Dedifferentiated amniotic fluid mesenchymal stem cell (primary cell): Measurements from ENCODE around the gene CTBP2.
"Not testable (repeated sequence)": the region's sequence is repeated elsewhere in the genome, so short reads cannot be mapped to it uniquely, and the experiment has no call there.

Experiments used
- DNase-seq: peaks from one replicate; pipeline ENCODE4 v3.0.0-alpha.2; 2016; ENCODE audit errors: extremely low spot score

Gene CTBP2

DNA sequence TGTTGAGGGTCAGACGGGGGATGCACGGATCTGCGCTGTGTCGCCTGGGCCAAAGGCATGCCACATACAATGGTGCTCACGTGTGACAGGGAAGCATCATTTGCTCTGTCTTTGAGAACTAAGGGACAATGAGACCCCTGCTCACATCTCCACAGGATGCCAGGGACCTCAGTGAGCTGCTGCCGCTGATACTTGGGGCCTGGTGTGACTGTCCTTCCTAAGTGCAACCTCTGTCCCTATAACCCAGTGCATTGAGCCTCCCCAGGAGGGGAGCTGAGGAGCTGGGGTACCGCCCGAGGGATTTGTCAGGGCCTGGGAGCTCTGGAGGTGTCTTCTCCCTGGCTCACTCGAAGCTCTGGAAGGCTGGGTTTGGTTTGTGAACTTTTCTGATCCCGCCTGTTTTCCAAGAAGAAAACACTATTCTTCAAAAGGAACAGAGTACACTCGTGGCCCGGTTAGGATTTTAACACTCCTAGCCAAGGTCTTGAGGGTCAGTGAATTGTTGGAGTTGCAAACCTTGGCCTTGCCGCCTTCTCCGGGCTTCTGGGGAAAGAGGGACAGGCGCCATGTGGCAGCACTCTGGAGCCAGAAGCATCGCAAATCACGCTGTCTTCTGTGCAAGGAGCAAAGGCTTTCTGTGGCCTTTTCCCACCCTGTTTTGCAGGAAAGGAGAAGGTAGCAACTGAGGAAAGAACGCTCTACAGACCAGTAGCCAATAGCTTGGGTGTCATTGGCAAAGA is 26.2 kb upstream of the CTBP2 start:
- no peak for DNase-seq

DNA sequence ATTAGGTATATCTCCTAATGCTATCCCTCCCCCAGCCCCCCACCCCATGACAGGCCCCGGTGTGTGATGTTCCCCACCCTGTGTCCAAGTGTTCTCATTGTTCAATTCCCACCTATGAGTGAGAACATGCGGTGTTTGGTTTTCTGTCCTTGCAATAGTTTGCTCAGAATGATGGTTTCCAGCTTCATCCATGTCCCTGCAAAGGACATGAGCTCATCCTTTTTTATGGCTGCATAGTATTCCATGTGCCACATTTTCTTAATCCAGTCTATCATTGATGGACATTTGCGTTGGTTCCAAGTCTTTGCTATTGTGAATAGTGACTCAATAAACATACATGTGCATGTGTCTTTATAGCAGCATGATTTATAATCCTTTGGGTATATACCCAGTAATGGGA is 18.7 kb upstream of the CTBP2 start:
- not testable (repeated sequence) for DNase-seq

DNA sequence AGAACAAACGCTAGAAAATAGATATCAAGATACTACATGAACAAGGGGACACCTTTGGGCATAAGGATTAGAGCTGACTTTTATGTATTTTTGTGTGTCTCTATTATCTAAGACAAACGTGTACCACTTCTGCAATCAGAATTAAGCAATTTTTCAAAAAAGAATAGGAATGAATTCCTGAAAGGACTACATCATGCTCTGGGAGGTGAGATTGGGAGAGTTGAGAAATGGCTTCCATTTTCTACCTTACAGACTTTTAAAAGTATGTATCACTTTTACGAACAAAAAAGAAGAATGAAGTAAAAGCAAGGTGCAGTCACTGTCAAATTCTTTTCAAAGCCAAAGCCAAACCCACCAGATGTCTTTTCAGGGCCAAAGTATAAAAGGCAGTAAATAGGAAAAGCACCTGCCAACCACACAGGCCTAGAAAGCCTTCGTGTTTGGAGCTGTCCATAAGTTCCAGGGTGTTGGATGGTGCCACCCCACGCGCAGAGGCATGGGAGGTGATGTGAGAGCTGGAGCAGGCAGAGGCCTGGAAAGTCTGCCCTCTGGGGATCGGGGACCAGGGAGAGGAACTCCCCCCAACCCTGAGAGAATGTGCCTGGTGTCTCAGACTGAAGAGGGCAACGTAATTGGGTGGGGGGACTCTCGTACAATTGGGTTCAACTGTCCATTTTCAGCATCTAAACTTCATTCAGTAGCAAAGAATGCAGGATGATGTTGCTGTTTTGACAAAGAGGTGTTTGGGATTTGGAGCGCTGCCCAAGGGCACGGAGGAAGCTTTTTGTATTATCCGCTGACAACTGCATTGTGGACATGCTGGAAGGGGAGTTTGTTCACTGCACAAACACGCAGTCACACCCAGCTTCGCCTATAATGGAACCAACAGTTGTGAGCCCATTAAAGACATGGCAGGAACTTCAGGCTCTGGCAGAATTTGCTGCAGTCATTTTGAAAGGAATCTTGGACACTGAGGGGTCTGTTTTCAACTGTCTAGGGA is 17.6 kb upstream of the CTBP2 start:
- DNase-seq: peak; percentile 9

DNA sequence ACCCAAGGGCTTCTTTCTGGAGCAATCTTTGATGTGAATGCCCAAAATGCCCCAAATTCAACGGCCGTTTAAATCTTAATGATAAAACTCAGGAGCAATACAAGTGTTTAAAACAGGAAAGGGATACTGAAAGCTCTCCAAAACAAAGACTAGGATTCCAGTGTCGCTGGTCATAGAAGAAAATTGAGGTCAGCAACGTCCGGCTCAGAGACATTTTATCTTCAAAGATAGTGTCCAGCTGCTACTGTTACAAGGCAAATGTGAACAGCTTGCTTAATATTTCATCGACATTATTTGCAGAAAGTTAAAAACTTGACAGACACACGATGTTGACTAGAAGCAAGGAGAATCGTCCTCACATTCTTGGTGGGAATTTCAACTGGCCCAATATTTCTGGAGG is 15.4 kb upstream of the CTBP2 start:
- DNase-seq: peak; percentile 8

DNA sequence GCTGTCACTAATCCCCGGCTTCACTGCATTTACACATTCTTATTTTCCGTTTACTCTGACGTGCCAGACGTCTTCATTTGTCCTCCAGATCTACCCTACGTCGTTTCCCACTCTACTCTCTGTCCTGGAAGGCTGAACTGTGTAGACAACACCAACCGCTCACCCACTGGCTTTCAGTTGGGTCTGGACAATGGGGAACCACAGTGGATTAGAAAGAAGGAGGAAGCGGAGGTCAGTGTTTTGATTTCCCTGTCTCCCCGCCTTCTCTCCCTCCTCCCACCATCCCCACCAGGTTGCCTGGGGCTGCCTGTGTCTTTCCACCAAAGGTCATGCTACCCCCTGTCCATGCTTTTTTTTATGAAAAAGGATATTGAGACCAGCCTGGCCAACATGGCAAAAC is 14.0 kb upstream of the CTBP2 start:
- DNase-seq: peak; percentile 9

DNA sequence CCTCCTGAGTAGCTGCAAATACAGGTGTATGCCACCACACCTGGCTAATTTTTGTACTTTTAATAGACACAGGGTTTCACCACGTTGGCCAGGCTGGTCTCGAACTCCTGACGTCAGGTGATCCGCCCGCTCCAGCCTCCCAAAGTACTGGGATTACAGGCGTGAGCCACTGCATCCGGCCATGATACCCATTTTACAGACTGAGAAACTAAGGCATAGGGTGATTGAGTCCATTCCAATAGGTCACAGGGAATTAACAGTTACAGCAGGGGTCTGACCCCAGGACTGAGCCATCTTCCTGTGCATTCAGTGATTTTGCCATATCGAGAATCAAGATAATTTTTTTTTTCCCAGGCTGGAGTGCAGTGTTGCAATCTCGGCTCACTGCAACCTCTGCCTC is 12.3 kb upstream of the CTBP2 start:
- DNase-seq: peak; percentile 9

DNA sequence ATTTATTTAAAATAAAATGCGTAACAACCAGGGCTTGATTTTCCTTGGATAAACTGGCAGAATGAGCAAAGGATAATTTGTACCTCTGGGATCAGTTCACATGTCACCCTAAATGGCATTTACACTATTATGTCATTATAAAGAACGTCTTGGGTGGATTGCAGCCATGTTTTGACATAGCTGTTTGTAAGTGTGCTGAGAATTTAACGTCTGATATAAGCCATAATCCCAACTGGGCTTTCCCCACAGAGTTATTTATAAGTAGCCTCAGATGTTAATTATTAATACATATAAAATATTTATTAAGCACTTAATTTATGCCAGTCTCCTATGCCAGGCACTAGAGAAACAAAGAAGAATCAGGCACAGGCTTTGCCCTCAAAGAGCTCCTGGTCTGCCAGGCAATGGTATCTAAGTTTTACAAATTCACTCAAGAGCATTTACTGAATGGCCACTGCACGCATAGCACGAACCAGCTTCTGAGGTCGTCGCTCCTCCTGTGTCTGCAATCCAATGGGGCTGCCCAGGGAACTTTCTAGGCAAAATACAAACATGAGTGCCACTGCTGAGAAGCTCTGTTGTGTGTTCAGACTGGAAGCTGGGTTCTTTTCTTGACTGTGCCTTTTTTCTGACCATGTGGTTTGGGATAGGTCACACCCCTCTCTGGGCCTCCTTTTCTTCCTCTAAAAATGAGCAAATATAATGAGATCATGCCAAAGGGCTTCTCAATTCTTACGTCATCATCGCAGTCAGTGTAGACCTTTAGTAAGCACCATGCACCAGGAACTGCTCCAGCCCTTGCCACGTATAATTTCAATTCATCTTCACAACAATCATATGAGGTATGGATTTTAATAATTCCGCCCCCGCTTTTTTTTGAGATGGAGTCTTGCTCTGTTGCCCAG is 11.3 kb upstream of the CTBP2 start:
- DNase-seq: peak; percentile 12

DNA sequence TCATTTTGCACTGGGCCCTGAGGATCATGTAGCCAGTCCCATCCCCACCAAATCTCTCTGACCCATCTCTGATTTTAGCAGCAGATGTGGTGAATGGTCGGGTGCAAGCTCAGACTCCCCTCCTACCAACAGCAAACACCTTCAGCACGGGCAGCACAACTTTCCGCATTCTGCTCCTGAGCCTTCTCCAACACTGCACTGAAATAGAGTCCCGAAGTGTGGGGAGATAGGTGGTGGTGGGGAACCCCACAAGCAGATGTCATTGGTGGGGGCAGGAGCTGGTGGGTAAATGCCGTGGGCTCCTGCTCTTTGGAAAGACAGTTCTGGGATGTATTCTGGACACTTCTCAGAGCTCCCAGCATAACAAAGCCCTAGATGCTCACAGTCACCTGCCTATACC is 9.6 kb upstream of the CTBP2 start:
- DNase-seq: peak; percentile 11

DNA sequence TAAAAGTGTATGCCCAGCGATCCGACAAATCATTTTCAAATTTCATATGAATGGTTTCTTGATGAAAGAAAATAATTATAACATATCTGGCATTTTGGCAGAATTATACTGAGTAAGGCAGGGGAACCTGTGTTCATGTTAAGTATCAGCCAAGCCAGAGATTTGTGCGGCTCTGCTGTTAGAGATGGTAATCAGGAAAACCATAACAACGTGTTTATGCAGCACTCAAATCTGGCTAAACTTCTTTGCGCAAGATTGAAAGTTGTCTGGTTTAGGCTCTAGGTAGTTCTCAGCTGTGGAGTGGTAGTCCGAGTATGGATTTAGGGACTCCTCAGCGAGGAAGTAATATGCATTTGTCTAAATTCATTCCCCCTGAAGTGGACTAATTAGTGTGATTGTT is 8.9 kb upstream of the CTBP2 start:
- DNase-seq: no peak

DNA sequence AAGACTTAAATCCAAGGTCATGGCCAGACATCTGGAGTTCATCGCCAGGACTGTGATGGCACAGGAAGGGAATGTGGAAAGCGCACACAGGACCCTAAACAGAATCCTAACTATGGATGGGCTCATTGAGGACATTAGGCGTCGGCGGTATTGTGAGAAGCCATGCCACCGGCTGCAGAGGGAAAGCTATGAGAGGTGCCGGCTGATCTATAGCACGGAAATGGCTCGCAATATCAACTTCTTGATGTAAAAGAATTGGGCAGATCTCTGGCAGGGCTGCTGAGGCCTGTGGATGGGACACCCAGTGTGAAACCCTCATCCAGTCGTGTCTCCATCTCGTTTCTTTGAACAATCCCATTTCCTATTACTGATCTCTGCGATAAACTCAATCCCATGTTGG is 6.3 kb upstream of the CTBP2 start:
- DNase-seq: peak; percentile 12

DNA sequence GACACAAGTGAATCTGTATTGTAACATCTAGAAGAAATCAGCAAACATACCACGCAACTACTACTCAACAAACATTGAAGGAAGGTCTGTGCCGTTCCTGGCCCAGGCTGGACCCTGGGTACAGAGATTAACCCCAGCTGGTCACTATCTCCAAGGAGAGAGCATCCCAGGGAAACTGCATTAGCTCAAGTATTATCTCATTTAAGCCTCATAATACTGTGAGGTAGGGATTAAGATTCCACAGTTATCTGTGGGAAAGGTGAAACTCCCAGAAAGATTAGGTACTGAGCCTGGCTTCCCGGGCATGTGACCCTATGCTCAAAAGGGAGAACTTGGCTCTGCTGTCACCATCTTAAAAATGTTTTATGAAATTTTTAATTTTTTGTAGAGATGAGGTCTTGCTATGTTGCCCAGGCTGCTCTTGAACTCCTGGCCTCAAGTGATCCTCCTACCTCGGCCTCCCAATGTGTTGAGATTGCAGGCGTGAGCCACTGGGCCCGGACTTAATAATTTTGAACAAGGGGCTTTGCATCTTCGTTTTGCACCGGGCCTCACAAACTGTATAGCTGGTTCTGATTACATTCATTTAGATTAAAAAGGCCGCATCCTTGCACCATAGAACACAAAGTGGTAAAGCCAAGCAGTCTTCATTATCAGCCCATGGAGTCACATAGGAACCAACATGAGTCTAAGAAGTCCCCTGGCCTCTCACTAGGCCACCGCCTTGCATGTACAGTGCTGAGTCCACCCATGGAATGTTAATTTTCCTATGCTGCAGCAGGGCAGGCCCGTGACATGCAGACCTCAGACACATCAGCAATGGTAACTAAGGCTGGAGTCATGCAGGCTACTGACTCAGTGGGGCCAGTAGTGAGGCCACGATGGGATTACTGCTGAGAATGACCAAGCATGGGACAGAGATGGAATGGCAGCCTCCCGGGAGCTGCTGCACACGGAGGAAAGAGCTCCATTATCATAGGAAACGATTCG is 5.5 kb upstream of the CTBP2 start:
- peak; percentile 9 for DNase-seq

DNA sequence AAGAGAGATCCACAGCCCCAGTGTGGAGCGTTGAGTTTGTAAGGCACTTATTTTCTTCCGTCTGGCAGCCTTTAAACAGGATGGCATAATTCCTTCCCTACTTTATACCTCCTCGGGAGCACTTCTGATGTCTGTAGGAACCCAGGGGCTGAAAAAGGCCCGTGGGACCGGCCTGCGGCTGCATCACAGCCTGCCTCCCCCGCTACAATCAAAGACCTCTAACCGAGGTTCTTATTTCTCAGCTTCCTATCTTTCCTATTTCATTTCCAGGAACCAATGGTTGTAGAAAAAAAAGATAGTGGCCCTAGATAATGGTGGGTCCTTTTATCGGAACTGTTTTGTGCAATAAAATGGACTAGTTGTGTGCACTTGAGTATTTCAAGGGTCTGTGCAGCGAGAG is 4.1 kb upstream of the CTBP2 start:
- DNase-seq: peak; percentile 11

DNA sequence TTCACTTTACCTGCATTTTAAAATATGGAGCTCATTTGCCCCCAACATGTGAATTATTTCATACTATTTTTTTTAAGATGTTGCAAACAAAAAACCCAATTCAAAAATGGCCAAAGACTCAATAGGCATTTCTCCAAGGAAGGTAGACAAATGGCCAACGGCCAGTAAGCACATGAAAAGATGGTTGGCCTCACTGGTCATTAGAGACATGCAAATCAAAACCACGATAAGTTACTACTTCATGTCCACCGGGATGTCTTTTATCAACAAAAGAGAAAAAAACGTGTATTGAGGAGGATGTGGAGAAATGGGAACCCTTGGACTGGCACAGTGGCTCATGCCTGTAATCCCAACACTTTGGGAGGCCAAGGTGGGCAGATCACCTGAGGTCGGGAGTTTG is 3.4 kb upstream of the CTBP2 start:
- DNase-seq: no peak

DNA sequence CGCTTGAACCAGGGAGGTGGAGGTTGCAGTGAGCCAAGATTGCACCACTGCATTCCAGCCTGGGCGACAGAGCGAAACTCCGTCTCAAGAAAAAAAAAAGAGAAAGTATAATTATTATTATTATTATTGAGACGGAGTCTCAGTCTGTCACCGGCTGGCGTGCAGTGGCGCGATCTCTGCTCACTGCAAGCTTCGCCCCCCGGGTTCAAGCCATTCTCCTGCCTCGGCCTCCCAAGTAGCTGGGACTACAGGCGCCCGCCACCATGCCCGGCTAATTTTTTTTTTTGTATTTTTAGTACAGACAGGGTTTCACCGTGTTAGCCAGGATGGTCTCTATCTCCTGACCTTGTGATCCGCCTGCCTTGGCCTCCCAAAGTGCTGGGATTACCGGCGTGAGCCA is 2.9 kb upstream of the CTBP2 start:
- DNase-seq: not testable (repeated sequence)

DNA sequence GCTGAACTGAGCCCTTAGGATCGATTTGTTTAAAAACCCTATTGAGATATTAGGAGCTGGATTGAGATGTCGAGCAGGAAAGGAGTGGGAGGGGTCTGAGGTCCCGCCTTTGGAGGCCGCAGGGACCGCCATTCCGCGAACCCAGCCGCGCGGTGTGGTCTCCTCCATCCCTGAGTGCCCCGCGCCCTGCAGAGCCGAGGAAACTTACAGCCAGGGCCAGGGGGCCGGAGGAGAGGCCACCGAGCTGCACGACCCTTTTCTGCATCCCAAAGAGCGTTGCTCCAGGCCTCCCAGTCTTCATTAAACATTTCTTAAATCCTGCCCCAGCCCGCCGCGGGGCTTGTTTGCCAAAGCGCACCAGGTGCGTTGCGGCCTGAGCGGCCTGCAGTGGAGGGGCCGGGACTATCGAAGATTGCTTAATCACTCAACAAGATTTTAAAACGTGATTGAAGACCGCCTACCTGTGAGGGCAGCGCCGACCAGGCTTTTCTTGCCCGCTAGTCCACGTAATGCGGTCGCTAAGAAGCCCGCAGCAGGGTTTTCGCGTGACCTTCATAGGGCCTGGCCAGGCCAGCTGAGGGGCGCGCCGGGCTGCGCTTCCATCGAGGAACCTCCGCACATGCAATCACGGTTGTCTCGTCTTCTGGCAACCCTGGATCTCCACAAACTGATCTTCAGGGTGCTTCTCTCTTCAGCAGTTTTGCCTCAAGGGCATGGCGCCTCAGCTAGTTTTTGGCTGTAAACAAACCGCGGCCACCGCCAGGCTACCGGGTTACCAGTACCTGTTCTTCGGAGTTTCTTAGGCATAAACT is 2.0 kb upstream of the CTBP2 start:
- DNase-seq: no peak

DNA sequence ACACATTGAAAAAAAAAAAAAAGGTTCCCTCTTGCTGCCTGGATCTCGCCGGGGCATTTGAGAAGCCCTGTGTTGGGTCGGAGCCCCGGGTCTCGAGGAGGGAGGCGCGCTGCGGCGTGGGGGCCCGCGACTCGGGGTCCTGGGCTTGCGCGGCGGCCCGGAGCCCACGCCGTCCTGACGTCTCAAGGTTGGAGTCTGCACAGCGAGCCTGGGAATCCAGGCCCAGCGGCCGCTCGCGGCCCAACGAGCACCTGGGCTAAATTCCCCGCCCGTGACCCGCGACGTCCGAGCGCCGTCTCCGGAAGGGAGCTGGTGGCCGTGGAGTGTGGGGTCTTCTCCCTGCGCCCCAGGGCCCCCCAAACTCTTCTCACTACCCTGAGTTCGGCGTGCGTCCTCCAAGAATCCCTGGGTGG is 1.4 kb upstream of the CTBP2 start:
- DNase-seq: peak; percentile 16

DNA sequence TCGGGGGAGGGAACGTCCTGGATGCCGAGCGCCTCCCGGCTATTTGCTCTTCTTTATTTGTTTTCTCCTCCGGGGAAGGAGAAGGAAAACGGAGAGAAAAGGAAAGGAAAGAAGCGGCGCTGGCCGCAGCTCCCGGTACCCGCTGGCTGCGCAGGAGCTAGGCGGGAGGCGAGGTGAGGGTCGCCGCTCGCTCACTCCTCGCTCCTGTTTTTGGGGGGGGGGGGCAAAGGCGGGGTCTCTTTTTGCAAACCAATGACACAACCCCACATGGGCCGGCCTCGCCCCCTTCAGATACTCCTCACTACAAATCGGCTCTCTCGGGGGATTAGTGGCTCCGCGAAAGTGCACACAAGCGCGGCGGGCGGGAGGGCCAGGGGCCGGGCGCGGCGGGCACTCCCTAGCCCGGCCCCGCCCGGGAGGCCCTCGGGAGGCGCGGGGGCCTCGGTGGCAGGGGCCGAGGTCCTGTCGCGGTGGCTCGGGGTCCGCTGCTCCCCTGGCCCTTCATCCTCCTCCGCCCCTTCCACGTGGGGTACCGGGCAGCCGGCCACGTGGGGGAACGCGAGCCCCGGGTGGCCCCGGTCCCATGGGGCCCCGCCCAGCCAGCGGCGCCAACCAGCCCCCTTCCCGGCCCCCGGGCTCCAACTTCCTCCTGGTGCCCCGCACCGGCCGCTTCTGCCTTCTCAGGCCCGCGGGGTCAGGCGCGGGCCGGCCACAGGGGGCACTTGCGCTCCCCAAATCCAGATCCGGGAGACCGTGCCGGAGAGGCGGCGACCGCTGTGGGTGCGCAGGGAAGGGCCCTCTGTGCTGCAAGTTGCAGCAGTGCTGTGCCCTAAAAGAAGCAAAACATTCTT is 718 bp upstream of the CTBP2 start:
- peak; percentile 74 for DNase-seq

DNA sequence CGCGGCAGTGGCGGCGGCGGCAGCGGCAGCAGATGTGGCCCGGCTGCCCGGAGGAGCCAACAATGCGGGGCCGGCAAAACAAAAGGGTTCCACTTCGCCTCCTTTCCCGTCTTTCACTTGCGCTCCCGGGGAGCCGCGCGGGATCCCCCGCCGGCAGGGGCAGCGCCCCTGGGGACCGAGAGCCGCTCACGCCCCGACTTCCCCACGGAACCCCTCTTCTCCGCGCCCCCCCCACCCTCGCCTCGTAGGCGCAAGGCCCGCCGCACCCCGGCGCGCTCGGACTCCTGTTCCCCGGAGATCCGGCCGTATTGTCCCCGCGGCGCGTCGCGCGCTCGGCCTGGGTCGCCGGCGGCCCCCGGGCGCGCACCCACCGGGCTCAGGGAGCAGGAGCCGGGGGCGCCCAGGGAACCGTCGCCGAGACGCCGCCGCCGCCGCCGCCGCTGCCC is 854 bp downstream of the CTBP2 start:
- peak; percentile 14 for DNase-seq
